HEK293 (cell line): ENCODE data around the gene MGLL.

Experiments
- CTCF ChIA-PET: fragments of 350-600 bp; formaldehyde crosslinking; extraction: SDS; loops from one replicate; lab custom pipeline; 2021; ENCODE audit warnings: antibody characterized with exemption; lab: Yijun Ruan, JAX
- POLR2A ChIA-PET: fragments of 300-600 bp; formaldehyde crosslinking; extraction: SDS; loops from one replicate; lab custom pipeline; 2020; ENCODE audit warnings: antibody characterized with exemption, inconsistent platforms; lab: Yijun Ruan, JAX
- H3K27ac ChIP-seq: fragments of 200-500 bp; sonication (Bioruptor generic); 2 replicates; pipeline ENCODE4 v1.5.1; 2014; ENCODE audit warnings: low read depth, low read length, control low read depth, inconsistent platforms; ENCODE audit errors: extremely low read depth
- H3K36me3 ChIP-seq, 2 experiments: fragments of 200-500 bp in 1 of 2; sonication (Bioruptor generic) in 1 of 2; 1 replicate in 1 of 2; 2 replicates in 1 of 2; pipeline ENCODE4 v1.5.1; 2014 to 2017; ENCODE audit warnings: inconsistent platforms in 2 of 2, low read length in 2 of 2; ENCODE audit not compliant: control insufficient read depth in 2 of 2, insufficient read depth in 1 of 2
- H3K4me1 ChIP-seq: fragments of 200-500 bp; sonication (Bioruptor generic); 2 replicates; pipeline ENCODE4 v1.5.1; 2014; ENCODE audit warnings: mild to moderate bottlenecking, low read length, inconsistent platforms; ENCODE audit not compliant: control insufficient read depth, insufficient read depth
- H3K4me3 ChIP-seq: 2 replicates; pipeline ENCODE4 v1.5.1; 2011; ENCODE audit warnings: low read depth, mild to moderate bottlenecking, control low read depth, low read length, moderate library complexity
- H3K9me3 ChIP-seq: fragments of 200-500 bp; sonication (Bioruptor generic); 2 replicates; pipeline ENCODE4 v1.5.1; 2014; ENCODE audit warnings: low read depth, low read length, inconsistent platforms; ENCODE audit not compliant: control insufficient read depth, insufficient read depth
- GLIS1 ChIP-seq: fragments of 450-650 bp; formaldehyde crosslinking; IDR thresholded peaks from 2 replicates; pipeline ENCODE4 v1.5.1; 2016; ENCODE audit warnings: missing biosample characterization, missing genetic modification characterization
- HOXD13 ChIP-seq: sonication (generic); formaldehyde crosslinking; IDR thresholded peaks from 2 replicates; pipeline ENCODE4 v1.8.0; 2022; ENCODE audit warnings: missing genetic modification reagents, borderline replicate concordance
- PRDM1 ChIP-seq: fragments of 450-650 bp; formaldehyde crosslinking; IDR thresholded peaks from 2 replicates; pipeline ENCODE4; 2016; ENCODE audit warnings: missing biosample characterization, missing genetic modification characterization
- SCRT2 ChIP-seq: fragments of 450-650 bp; formaldehyde crosslinking; IDR thresholded peaks from 2 replicates; pipeline ENCODE4 v1.5.1; 2016; ENCODE audit warnings: missing biosample characterization, missing genetic modification characterization
- ZBTB49 ChIP-seq: fragments of 450-650 bp; formaldehyde crosslinking; IDR thresholded peaks from 2 replicates; pipeline ENCODE4 v1.5.1; 2016; ENCODE audit warnings: missing biosample characterization, missing genetic modification characterization, low read depth
- ZNF23 ChIP-seq: fragments of 450-650 bp; formaldehyde crosslinking; IDR thresholded peaks from 2 replicates; pipeline ENCODE4 v1.5.1; 2016; ENCODE audit warnings: missing biosample characterization, missing genetic modification characterization, borderline replicate concordance
- ZNF24 ChIP-seq: fragments of 450-650 bp; formaldehyde crosslinking; IDR thresholded peaks from 2 replicates; pipeline ENCODE4 v1.5.1; 2016; ENCODE audit warnings: missing biosample characterization, missing genetic modification characterization
- ZNF366 ChIP-seq: fragments of 450-650 bp; formaldehyde crosslinking; conservative IDR thresholded peaks from 2 replicates; pipeline ENCODE4 v1.5.1; 2016; ENCODE audit warnings: missing biosample characterization, missing genetic modification characterization
- ZNF48 ChIP-seq: fragments of 450-650 bp; formaldehyde crosslinking; IDR thresholded peaks from 2 replicates; pipeline ENCODE4 v1.5.1; 2016; ENCODE audit warnings: missing biosample characterization, missing genetic modification characterization
- ZNF548 ChIP-seq: fragments of 450-650 bp; formaldehyde crosslinking; IDR thresholded peaks from 2 replicates; pipeline ENCODE4 v1.5.1; 2016; ENCODE audit warnings: missing biosample characterization, missing genetic modification characterization
- ZNF580 ChIP-seq: fragments of 450-650 bp; formaldehyde crosslinking; IDR thresholded peaks from 2 replicates; pipeline ENCODE4 v1.5.1; 2016; ENCODE audit warnings: missing biosample characterization, missing genetic modification characterization
- ZNF623 ChIP-seq: fragments of 450-650 bp; formaldehyde crosslinking; IDR thresholded peaks from 2 replicates; pipeline ENCODE4 v1.5.1; 2016; ENCODE audit warnings: missing biosample characterization, missing genetic modification characterization
- TF ChIP-seq, protein P1 (sequence below): fragments of 450-650 bp; formaldehyde crosslinking; IDR thresholded peaks from 2 replicates; pipeline ENCODE4 v1.5.1; 2016; ENCODE audit warnings: missing biosample characterization, missing genetic modification characterization

The MGLL gene

GRCh38 chr3:127688022-127688415 is 134.3 kb downstream of the MGLL start:
- no peaks in the 10 kb centered on the region for H3K36me3 ChIP-seq
- H3K27ac ChIP-seq = no peak overlapping the region
- POLR2A ChIA-PET = no interaction called here
- H3K4me3 ChIP-seq = no peak overlapping the region
- H3K9me3 ChIP-seq = no peaks in the 10 kb centered on the region
- TF ChIP-seq ZNF23 (tag by site-specific recombination) = no peak
- TF ChIP-seq SCRT2 (tag by site-specific recombination) = peak; percentile 59
- H3K4me1 ChIP-seq = no peaks in the 10 kb centered on the region
- CTCF ChIA-PET = interaction anchor here (0.7 kb wide), 1 partner anchor 80 kb away, joined by 3 read pairs; no protein-coding TSS in a partner anchor

- POLR2A ChIA-PET = no interaction called here
- Histone ChIP-seq H3K36me3 (no peaks in the 10 kb centered on the region), H3K9me3 (no peaks in the 10 kb centered on the region), H3K27ac (no peak overlapping the region), H3K4me1 (no peaks in the 10 kb centered on the region), H3K4me3 (no peak overlapping the region)
- TF ChIP-seq PRDM1 (tag by site-specific recombination) (0 out of 2 replicates have a peak, but pooled peaks have one; percentile 5), ZNF366 (peak; percentile 82), ZNF548 (tag by site-specific recombination) (no peak), ZNF24 (tag by site-specific recombination) (0 out of 2 replicates have a peak, but pooled peaks have one; percentile 63), GLIS1 (tag by site-specific recombination) (no peak), ZNF580 (0 out of 2 replicates have a peak, but pooled peaks have one; percentile 10)
- CTCF ChIA-PET = no interaction called here
Measured at GRCh38 chr3:127687228-127687737, 135.0 kb downstream of the MGLL start.

DNA sequence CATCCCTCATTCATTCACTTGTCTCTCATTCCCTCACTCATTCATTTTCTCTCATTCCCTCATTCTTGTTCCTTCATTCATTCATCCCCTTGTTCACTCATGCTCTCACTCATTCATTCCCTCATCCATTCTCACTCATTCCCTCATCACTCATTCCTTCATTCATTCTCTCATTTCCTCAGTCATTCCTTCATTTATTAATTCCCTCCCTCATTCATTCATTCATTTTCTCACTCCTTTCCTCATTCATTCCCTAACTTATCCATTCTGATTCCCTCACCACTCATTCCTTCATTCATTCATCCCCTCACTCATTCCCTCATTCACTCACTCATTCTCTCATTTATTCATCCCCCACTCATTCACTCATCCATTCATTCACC is 135.8 kb downstream of the MGLL start:
- H3K27ac ChIP-seq = no peak overlapping the region
- ChIA-PET CTCF (no interaction called here), POLR2A (no interaction called here)
- no peak overlapping the region for H3K4me3 ChIP-seq
- no peaks in the 10 kb centered on the region for H3K9me3 ChIP-seq
- H3K4me1 ChIP-seq = no peaks in the 10 kb centered on the region
- TF ChIP-seq ZNF366 (peak; percentile 54), ZNF48 (tag by site-specific recombination) (no peak)
- H3K36me3 ChIP-seq = no peaks in the 10 kb centered on the region

GRCh38 chr3:127685708-127686511 is 136.4 kb downstream of the MGLL start:
- ChIA-PET CTCF (no interaction called here), POLR2A (interaction anchor here (0.5 kb wide), 1 partner anchor 155 kb away, joined by 3 read pairs; no protein-coding TSS in a partner anchor)
- Histone ChIP-seq H3K36me3 (no peaks in the 10 kb centered on the region), H3K4me1 (no peaks in the 10 kb centered on the region), H3K27ac (no peak overlapping the region), H3K9me3 (no peaks in the 10 kb centered on the region), H3K4me3 (no peak overlapping the region)
- TF ChIP-seq ZBTB49 (tag by site-specific recombination) = no peak
- no peak for TF ChIP-seq HOXD13 (CRISPR knock-in tag)
- no peak for TF ChIP-seq ZNF623
- peak; percentile 84 for TF ChIP-seq ZNF366
- TF ChIP-seq ZNF24 (tag by site-specific recombination) = peak; percentile 81; the same call in 1 of the 2 replicates
- TF ChIP-seq, protein P1, sequence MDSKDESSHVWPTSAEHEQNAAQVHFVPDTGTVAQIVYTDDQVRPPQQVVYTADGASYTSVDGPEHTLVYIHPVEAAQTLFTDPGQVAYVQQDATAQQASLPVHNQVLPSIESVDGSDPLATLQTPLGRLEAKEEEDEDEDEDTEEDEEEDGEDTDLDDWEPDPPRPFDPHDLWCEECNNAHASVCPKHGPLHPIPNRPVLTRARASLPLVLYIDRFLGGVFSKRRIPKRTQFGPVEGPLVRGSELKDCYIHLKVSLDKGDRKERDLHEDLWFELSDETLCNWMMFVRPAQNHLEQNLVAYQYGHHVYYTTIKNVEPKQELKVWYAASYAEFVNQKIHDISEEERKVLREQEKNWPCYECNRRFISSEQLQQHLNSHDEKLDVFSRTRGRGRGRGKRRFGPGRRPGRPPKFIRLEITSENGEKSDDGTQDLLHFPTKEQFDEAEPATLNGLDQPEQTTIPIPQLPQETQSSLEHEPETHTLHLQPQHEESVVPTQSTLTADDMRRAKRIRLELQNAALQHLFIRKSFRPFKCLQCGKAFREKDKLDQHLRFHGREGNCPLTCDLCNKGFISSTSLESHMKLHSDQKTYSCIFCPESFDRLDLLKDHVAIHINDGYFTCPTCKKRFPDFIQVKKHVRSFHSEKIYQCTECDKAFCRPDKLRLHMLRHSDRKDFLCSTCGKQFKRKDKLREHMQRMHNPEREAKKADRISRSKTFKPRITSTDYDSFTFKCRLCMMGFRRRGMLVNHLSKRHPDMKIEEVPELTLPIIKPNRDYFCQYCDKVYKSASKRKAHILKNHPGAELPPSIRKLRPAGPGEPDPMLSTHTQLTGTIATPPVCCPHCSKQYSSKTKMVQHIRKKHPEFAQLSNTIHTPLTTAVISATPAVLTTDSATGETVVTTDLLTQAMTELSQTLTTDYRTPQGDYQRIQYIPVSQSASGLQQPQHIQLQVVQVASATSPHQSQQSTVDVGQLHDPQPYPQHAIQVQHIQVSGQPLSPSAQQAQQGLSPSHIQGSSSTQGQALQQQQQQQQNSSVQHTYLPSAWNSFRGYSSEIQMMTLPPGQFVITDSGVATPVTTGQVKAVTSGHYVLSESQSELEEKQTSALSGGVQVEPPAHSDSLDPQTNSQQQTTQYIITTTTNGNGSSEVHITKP = peak; percentile 41; the same call in 1 of the 2 replicates
- 0 out of 2 replicates have a peak, but pooled peaks have one; percentile 42 for TF ChIP-seq PRDM1 (tag by site-specific recombination)
